Kasumi-1 (cell line): ENCODE results near the gene CYTH3.
"Not testable (repeated sequence)": the region's sequence is repeated elsewhere in the genome, so short reads cannot be mapped to it uniquely, and the experiment has no call there.

ENCODE experiments used
- DNase-seq, 2 experiments: peaks; one replicate each; lab custom pipeline; 2025; lab: John Stamatoyannopoulos, UW

Gene CYTH3

GRCh38 chr7:6229284-6229683 is 43.1 kb downstream of the CYTH3 start:
- not testable (repeated sequence) for DNase-seq

GRCh38 chr7:6228361-6229229 is 43.8 kb downstream of the CYTH3 start:
- DNase-seq: peak; percentile 72 to 78

GRCh38 chr7:6227294-6227846 is 45.1 kb downstream of the CYTH3 start:
- no peak for DNase-seq

GRCh38 chr7:6226194-6226799 is 46.1 kb downstream of the CYTH3 start:
- DNase-seq: no peak

- DNase-seq: not testable (repeated sequence)
Measured at GRCh38 chr7:6223411-6223810, 49.0 kb downstream of the CYTH3 start.

- not testable (repeated sequence) for DNase-seq
Measured at GRCh38 chr7:6223010-6223409, 49.4 kb downstream of the CYTH3 start.

- peak; percentile 30 to 31 for DNase-seq
Measured at GRCh38 chr7:6221340-6222319, 50.8 kb downstream of the CYTH3 start.

- no peak for DNase-seq
Measured at GRCh38 chr7:6218329-6218728, 54.1 kb downstream of the CYTH3 start.

- no peak for DNase-seq
Measured at GRCh38 chr7:6212008-6212407, 60.4 kb downstream of the CYTH3 start.

- DNase-seq: no peak
Measured at GRCh38 chr7:6210621-6211372, 61.6 kb downstream of the CYTH3 start.

GRCh38 chr7:6209340-6209739 is 63.1 kb downstream of the CYTH3 start:
- DNase-seq: no peak

GRCh38 chr7:6208573-6209328 is 63.7 kb downstream of the CYTH3 start:
- no peak for DNase-seq

- DNase-seq: no peak
Measured at GRCh38 chr7:6205971-6206660, 66.3 kb downstream of the CYTH3 start.

- DNase-seq: no peak
Measured at GRCh38 chr7:6203381-6203780, 69.0 kb downstream of the CYTH3 start.

GRCh38 chr7:6202117-6202516 is 70.3 kb downstream of the CYTH3 start:
- DNase-seq: no peak

GRCh38 chr7:6200971-6201370 is 71.5 kb downstream of the CYTH3 start:
- no peak for DNase-seq

GRCh38 chr7:6198689-6199595 is 73.5 kb downstream of the CYTH3 start:
- DNase-seq: no peak

GRCh38 chr7:6197801-6198551 is 74.4 kb downstream of the CYTH3 start:
- DNase-seq: no peak
